SH-SY5Y (cell line): ENCODE measurements around the gene AXDND1.

Source experiments
- GATA2 ChIP-seq: IDR thresholded peaks from 2 replicates; pipeline ENCODE4 v1.6.1; 2011; ENCODE audit warnings: mild to moderate bottlenecking, low read depth, low read length
- GATA3 ChIP-seq: IDR thresholded peaks from 2 replicates; pipeline ENCODE4 v1.6.1; 2011; ENCODE audit warnings: low read depth, mild to moderate bottlenecking, low read length, moderate library complexity

GRCh38 chr1:179548666-179549367 is 183.0 kb downstream of the AXDND1 start:
- TF ChIP-seq GATA2 (no peak), GATA3 (no peak)
